Vagina (tissue), 2 donors: ENCODE measurements around the gene POLRMT. TPM values are rescaled to one million over a fixed set of nuclear protein-coding genes. Genes with fewer than 3 reads are reported as not detected.
"Not testable (repeated sequence)": the region's sequence is repeated elsewhere in the genome, so short reads cannot be mapped to it uniquely, and the experiment has no call there.

Experiments
- DNase-seq, 2 donors: peaks; one replicate each; pipeline ENCODE4 v3.0.0-alpha.2; 2017; ENCODE audit errors: extremely low spot score in 2 of 2
- H3K27ac ChIP-seq: fragments of 200-600 bp; sonication (generic); one replicate; pipeline ENCODE4 v1.5.1; 2019
- H3K27me3 ChIP-seq: fragments of 200-600 bp; sonication (generic); one replicate; pipeline ENCODE4 v1.5.1; 2019
- H3K36me3 ChIP-seq, 2 donors: fragments of 200-600 bp; sonication (generic); one replicate each; pipeline ENCODE4 v1.5.1; 2017 to 2019
- H3K4me1 ChIP-seq: fragments of 200-600 bp; sonication (generic); one replicate; pipeline ENCODE4 v1.5.1; 2019
- H3K4me3 ChIP-seq, 2 donors: fragments of 200-600 bp; sonication (generic); 1 replicate in 1 of 2; 2 replicates in 1 of 2; pipeline ENCODE4 v1.5.1; 2016 to 2019
- H3K9me3 ChIP-seq: fragments of 200-600 bp; sonication (generic); one replicate; pipeline ENCODE4 v1.5.1; 2019
- POLR2A ChIP-seq, 2 donors: fragments of 450-650 bp; IDR thresholded peaks; one replicate each; pipeline ENCODE4 v1.6.1; 2017; ENCODE audit warnings: antibody characterized with exemption in 2 of 2, mild to moderate bottlenecking in 2 of 2, moderate library complexity in 2 of 2
- POLR2AphosphoS5 ChIP-seq, 2 donors: sonication (generic); formaldehyde crosslinking; IDR thresholded peaks; one replicate each; pipeline ENCODE4 v1.9.0; 2017; ENCODE audit warnings: antibody characterized with exemption in 2 of 2, mild to moderate bottlenecking in 2 of 2, low read depth in 1 of 2; ENCODE audit not compliant: insufficient read depth in 1 of 2
- intact Hi-C: fragments of 100-400 bp; cut with DNase I; formaldehyde crosslinking; loops from one replicate; pipeline ENCODE4 v1.15.1; 2023
- total RNA-seq: library from RNA; depleted of rRNA; stranded (reverse); fragments of >200 nt; gene quantifications from one replicate; pipeline ENCODE4 v1.2.3, GENCODE V29; 2016
- TF ChIP-seq, protein P1 (sequence below), 3 experiments: fragments of 450-650 bp in 2 of 3; fragments of 200-600 bp in 1 of 3; sonication (generic) in 1 of 3; IDR thresholded peaks; one replicate each; pipeline ENCODE4 v1.5.1; 2017 to 2019; ENCODE audit warnings: antibody characterized with exemption in 3 of 3, mild to moderate bottlenecking in 2 of 3, moderate library complexity in 2 of 3

POLRMT gene
- total RNA-seq, 1 donor from 2014 or later, result 33.9 TPM

DNA sequence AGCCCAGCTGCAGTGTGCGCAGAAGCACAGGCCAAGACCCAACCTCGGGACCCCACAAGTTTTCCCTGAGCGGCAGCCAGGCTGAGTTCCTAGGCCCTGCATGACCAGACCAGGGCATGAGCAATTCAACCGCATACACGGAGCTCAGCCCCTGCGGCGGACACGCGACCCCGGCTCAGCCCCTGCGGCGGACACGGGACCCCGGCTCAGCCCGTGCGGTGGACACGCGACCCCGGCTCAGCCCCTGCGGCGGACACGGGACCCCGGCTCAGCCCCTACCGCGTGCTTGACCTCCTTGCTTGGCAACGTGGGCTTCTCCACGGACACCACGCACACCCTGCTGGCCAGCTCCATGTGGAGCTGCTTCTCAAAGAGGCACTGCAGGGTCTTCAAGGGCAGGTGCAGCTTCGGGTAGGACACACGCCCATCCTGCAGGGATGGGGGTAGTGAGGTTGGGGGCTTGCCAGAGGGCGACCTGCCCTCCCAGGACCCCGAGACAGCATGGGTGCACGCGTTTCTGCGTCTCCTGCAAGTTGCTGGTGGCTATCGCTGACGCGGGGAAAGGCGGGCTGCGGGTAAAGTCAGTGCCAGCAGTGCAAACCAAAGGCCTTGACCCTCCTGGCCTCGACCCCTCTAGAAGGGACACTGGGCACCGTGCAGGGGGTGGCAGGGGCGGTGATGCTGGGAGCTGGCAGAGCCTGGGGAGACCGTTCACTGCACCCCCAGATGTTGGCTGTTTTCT lies 10.0 kb downstream of the POLRMT start:
- H3K27ac ChIP-seq, result no peak overlapping the region
- TF ChIP-seq POLR2A (IDR thresholded peaks at IDR 0.05) (no peak), POLR2AphosphoS5 (IDR thresholded peaks at IDR 0.05; ENCODE audit: insufficient read depth in 1 of 2, low read depth in 1 of 2) (no peak)
- TF ChIP-seq, protein P1, sequence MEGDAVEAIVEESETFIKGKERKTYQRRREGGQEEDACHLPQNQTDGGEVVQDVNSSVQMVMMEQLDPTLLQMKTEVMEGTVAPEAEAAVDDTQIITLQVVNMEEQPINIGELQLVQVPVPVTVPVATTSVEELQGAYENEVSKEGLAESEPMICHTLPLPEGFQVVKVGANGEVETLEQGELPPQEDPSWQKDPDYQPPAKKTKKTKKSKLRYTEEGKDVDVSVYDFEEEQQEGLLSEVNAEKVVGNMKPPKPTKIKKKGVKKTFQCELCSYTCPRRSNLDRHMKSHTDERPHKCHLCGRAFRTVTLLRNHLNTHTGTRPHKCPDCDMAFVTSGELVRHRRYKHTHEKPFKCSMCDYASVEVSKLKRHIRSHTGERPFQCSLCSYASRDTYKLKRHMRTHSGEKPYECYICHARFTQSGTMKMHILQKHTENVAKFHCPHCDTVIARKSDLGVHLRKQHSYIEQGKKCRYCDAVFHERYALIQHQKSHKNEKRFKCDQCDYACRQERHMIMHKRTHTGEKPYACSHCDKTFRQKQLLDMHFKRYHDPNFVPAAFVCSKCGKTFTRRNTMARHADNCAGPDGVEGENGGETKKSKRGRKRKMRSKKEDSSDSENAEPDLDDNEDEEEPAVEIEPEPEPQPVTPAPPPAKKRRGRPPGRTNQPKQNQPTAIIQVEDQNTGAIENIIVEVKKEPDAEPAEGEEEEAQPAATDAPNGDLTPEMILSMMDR (IDR thresholded peaks at IDR 0.05), result no peak
- intact Hi-C loops, result no loop called here

DNA sequence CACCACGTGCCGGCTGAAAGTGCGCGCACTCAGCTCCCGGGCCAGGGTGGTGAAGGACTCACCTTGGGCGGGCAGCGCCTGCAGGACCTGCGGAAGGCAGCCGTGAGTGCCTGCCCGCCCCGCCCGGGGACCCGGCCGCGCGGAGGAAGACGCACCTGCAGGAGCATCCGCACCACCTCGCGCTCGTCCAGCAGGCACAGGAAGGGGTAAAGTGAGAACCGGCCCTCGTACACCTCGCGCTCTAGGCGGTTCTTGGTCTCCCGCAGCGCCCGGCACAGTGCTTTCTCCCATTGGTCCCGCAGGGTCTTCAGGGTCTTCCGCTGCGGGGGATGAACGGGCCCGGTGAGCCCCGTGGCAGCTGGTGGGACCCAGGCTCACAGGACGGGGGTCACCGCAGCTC lies 10.7 kb downstream of the POLRMT start:
- Histone ChIP-seq H3K9me3 (no peaks in the 10 kb centered on the region), H3K36me3 (peaks cover 0 to 49% of the 10 kb centered on the region in 2 donors), H3K4me3 (no peak overlapping the region), H3K4me1 (no peaks in the 10 kb centered on the region), H3K27ac (no peak overlapping the region), H3K27me3 (no peaks in the 10 kb centered on the region)
- DNase-seq, result no peak
- intact Hi-C loops, result no loop called here
- TF ChIP-seq POLR2AphosphoS5 (IDR thresholded peaks at IDR 0.05; ENCODE audit: insufficient read depth in 1 of 2, low read depth in 1 of 2) (no peak), POLR2A (IDR thresholded peaks at IDR 0.05) (no peak)
- TF ChIP-seq, protein P1 (IDR thresholded peaks at IDR 0.05), result no peak

More for the DNA sequence above, 10.0 kb downstream of the POLRMT start:
- Histone ChIP-seq H3K4me3 (no peak overlapping the region), H3K9me3 (no peaks in the 10 kb centered on the region), H3K27me3 (no peaks in the 10 kb centered on the region), H3K36me3 (peaks cover 0 to 48% of the 10 kb centered on the region in 2 donors), H3K4me1 (no peaks in the 10 kb centered on the region)
- DNase-seq, result no peak

DNA sequence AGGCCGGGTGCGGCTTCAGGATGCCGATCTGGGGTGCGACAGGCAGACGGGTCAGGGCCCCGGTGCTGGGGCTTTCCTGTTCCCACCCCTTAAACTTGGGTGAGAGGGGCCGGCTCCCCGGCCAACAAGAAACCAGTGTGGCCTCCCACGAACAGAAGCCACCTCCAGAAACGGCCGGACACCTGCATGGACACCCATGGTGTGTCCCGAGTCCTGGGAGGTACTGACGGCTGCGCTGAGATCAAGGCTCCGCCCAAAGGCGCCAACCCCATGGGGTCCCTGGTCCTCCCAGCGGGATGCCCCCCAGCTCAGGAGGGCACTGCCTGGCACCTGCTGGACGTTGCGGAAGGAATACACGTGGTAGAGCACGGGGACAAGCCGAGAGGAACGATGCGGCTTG lies 11.5 kb downstream of the POLRMT start:
- H3K4me3 ChIP-seq, result no peak overlapping the region
- no peak for DNase-seq
- H3K27me3 ChIP-seq, result no peaks in the 10 kb centered on the region
- no peak overlapping the region for H3K27ac ChIP-seq
- no peaks in the 10 kb centered on the region for H3K4me1 ChIP-seq
- H3K36me3 ChIP-seq, result peaks cover 0 to 54% of the 10 kb centered on the region in 2 donors
- TF ChIP-seq, protein P1 (IDR thresholded peaks at IDR 0.05), result no peak
- no peaks in the 10 kb centered on the region for H3K9me3 ChIP-seq
- intact Hi-C loops, result no loop called here

DNA sequence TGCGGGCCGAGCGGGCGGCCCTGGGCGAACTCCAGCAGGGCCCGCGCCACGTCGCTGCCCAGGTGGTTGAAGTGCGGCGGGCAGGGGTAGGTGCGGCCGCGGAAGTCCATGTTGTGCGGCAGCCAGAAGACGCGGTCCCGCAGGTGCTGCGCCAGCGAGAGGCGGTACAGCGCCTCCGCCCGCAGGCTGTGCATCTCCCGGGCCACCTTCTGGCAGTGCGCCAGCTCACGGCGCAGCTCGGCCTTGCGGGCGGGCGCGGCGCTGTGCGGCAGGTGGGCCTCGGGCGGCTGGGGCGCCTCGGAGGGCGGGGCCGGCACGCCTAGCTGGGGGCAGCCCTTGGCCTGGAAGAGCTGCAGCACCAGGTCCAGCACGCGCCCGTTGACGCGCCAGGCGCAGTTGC lies 12.1 kb downstream of the POLRMT start:
- intact Hi-C loops, H3K4me3 ChIP-seq, H3K27ac ChIP-seq, DNase-seq, H3K4me1 ChIP-seq, H3K27me3 ChIP-seq, H3K9me3 ChIP-seq: not testable (repeated sequence)
- H3K36me3 ChIP-seq, result peaks cover 0 to 54% of the 10 kb centered on the region in 2 donors

DNA sequence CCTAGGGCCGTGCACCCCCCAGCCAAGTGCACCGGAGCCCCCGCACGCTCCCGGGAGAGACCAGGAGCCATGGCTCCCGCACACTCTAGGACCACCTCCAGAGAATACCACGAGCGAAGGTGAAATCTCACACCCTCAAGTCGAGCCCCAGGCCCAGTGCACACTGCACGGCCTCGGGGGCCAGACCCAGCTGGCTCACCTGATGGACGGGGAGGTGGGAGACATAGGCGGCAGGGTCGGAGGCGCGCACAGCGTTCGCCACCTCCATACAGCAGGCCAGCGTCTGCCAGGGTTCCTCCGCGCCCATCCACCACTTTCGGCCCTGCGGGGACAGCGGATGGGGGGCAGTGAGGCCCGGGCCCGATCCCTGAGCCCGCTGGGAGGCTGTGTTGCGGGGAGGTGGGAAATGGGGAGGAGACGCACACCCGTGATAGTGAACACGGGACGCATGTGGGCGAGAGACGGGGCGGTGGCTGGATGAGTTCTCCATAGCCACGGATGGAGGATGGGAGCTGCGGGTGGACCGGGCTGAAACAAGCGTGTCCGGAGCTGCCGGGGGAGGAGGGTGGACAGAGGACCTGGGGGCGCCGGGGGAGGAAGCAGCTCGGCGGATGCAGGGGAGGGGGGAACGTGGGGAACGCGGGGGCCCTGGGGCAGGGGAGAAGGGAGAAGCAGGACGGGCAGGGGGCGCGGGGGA lies 13.0 kb downstream of the POLRMT start:
- intact Hi-C loops, result no loop called here
- H3K4me1 ChIP-seq, result no peaks in the 10 kb centered on the region
- TF ChIP-seq, protein P1 (IDR thresholded peaks at IDR 0.05), result no peak
- no peak for TF ChIP-seq POLR2AphosphoS5 (IDR thresholded peaks at IDR 0.05; ENCODE audit: insufficient read depth in 1 of 2, low read depth in 1 of 2)
- DNase-seq, result no peak
- H3K4me3 ChIP-seq, result no peak overlapping the region
- no peaks in the 10 kb centered on the region for H3K27me3 ChIP-seq
- H3K9me3 ChIP-seq, result no peaks in the 10 kb centered on the region
- H3K36me3 ChIP-seq, result peaks cover 0 to 54% of the 10 kb centered on the region in 2 donors
- no peak overlapping the region for H3K27ac ChIP-seq
